HL-60 (cell line): ENCODE measurements around the gene HOXB3.

Experiments
- DNase-seq, 2 experiments: peaks; one replicate each; pipeline ENCODE4 v3.0.0-alpha.2; 2010 to 2020; ENCODE audit warnings: low read depth in 1 of 2, low spot score in 1 of 2
- H3K27ac ChIP-seq: fragments of 250-450 bp; sonication (Bioruptor Pico); replicated peaks from 2 replicates; pipeline ENCODE4 v1.5.1; 2020; ENCODE audit warnings: mild to moderate bottlenecking, moderate library complexity
- H3K27me3 ChIP-seq: fragments of 250-450 bp; sonication (Bioruptor Pico); 2 replicates; pipeline ENCODE4 v1.5.1; 2021; ENCODE audit warnings: mild to moderate bottlenecking, moderate library complexity; ENCODE audit not compliant: insufficient read depth, poor library complexity, severe bottlenecking
- H3K4me3 ChIP-seq: replicated peaks from 2 replicates; pipeline ENCODE4 v1.5.1; 2011; ENCODE audit warnings: mild to moderate bottlenecking, control low read depth, low read length; ENCODE audit not compliant: insufficient read depth
- CTCF ChIP-seq: IDR thresholded peaks from one replicate; pipeline ENCODE4 v1.5.1; 2011; ENCODE audit warnings: low read length, control low read depth, inconsistent platforms; ENCODE audit not compliant: insufficient read depth
- GABPA ChIP-seq: IDR thresholded peaks from 2 replicates; pipeline ENCODE4 v1.6.1; 2012; ENCODE audit warnings: low read depth
- POLR2AphosphoS5 ChIP-seq: IDR thresholded peaks from 2 replicates; pipeline ENCODE4 v1.6.1; 2012; ENCODE audit warnings: low read depth
- REST ChIP-seq: IDR thresholded peaks from 2 replicates; pipeline ENCODE4 v1.6.1; 2012; ENCODE audit warnings: low read depth; ENCODE audit not compliant: insufficient replicate concordance
- SPI1 ChIP-seq: IDR thresholded peaks from 2 replicates; pipeline ENCODE4 v1.6.1; 2012; ENCODE audit warnings: low read depth, mild to moderate bottlenecking, borderline replicate concordance

Gene HOXB3

GRCh38 chr17:48558831-48559121 lies 31.3 kb downstream of the HOXB3 start:
- Histone ChIP-seq H3K27me3 (peaks cover 41% of the 10 kb centered on the region), H3K4me3 (no peak overlapping the region), H3K27ac (no peak overlapping the region)
- TF ChIP-seq REST (no peak), CTCF (no peak)
- DNase-seq, result no peak

GRCh38 chr17:48558057-48558830 lies 31.8 kb downstream of the HOXB3 start:
- peaks cover 42% of the 10 kb centered on the region for H3K27me3 ChIP-seq
- H3K4me3 ChIP-seq, result no peak overlapping the region
- TF ChIP-seq CTCF (no peak), POLR2AphosphoS5 (no peak), SPI1 (no peak), GABPA (no peak), REST (no peak)
- no peak for DNase-seq
- no peak overlapping the region for H3K27ac ChIP-seq

- Histone ChIP-seq H3K27ac (no peak overlapping the region), H3K27me3 (peaks cover 42% of the 10 kb centered on the region), H3K4me3 (no peak overlapping the region)
- no peak for DNase-seq
- TF ChIP-seq GABPA (no peak), REST (no peak), SPI1 (no peak), POLR2AphosphoS5 (no peak), CTCF (no peak)
These were observed 33.3 kb downstream of the HOXB3 start for GRCh38 chr17:48556576-48557401.
